GM12878 (cell line): Measurements from ENCODE around the gene SGSH.

ENCODE experiments used
- CREB1 ChIP-seq: IDR thresholded peaks from 2 replicates; pipeline ENCODE4 v1.6.1; 2012; ENCODE audit warnings: low read depth, mild to moderate bottlenecking, inconsistent platforms
- CTCF ChIP-seq, 3 experiments: IDR thresholded peaks in 2 of 3; conservative IDR thresholded peaks in 1 of 3; 2 replicates each; pipeline ENCODE4 v1.5.1; 2011; ENCODE audit warnings: low read depth in 3 of 3, low read length in 3 of 3, mild to moderate bottlenecking in 3 of 3, control low read depth in 2 of 3, moderate library complexity in 2 of 3, inconsistent platforms in 1 of 3, mixed read lengths in 1 of 3; ENCODE audit not compliant: control insufficient read depth in 2 of 3, insufficient read depth in 1 of 3; ENCODE audit errors: extremely low read depth in 1 of 3
- POLR2A ChIP-seq: IDR thresholded peaks from 2 replicates; pipeline ENCODE4 v1.6.1; 2011; ENCODE audit warnings: low read depth, mild to moderate bottlenecking, low read length

GRCh38 chr17:80237386-80237785, 17.3 kb upstream of the SGSH start:
- TF ChIP-seq POLR2A, result no peak
- TF ChIP-seq CREB1, result no peak
- TF ChIP-seq CTCF (IDR thresholded peaks at IDR 0.05 in 2 of 3, conservative IDR thresholded peaks at IDR 0.05 in 1 of 3; ENCODE audit: control insufficient read depth in 2 of 3, extremely low read depth in 1 of 3, insufficient read depth in 1 of 3, low read depth in 3 of 3, low read length in 3 of 3), result no peak
